Measurements from ENCODE around the gene SCN5A.

DNA sequence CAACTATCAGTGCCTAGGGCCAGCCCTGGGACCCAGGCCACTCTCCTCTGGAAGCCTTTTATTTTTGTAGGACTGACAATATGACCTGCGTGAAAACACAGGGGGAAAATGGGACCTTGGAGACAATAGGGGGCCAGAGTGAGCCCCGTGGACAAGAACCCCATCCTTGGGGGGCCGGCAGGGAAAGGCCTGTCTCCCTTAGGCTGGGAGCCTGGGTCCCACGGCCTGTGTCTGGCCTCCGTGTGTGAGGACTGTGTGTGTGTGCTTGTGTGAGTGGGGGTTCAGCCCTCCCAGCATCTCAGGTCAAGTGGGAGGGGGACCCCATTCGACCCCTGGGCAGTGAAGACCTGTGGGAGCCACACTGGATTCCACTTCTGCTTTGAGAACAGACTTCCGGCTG lies 100.0 kb downstream of the SCN5A start:
- TF ChIP-seq NR2C2 (CRISPR knock-in tag; IDR thresholded peaks at IDR 0.05) (no peak), USF2 (CRISPR knock-in tag; IDR thresholded peaks at IDR 0.05) (no peak), CTCF (IDR thresholded peaks at IDR 0.05) (no peak), TCF7 (CRISPR knock-in tag; IDR thresholded peaks at IDR 0.05; ENCODE audit: low read depth) (no peak), ZNF416 (CRISPR knock-in tag; IDR thresholded peaks at IDR 0.05) (no peak), KAT7 (CRISPR knock-in tag; IDR thresholded peaks at IDR 0.05; ENCODE audit: borderline replicate concordance) (no peak), MYBL2 (CRISPR knock-in tag; IDR thresholded peaks at IDR 0.05) (no peak), E2F1 (CRISPR knock-in tag; IDR thresholded peaks at IDR 0.05) (no peak)
- TF ChIP-seq, protein P1, sequence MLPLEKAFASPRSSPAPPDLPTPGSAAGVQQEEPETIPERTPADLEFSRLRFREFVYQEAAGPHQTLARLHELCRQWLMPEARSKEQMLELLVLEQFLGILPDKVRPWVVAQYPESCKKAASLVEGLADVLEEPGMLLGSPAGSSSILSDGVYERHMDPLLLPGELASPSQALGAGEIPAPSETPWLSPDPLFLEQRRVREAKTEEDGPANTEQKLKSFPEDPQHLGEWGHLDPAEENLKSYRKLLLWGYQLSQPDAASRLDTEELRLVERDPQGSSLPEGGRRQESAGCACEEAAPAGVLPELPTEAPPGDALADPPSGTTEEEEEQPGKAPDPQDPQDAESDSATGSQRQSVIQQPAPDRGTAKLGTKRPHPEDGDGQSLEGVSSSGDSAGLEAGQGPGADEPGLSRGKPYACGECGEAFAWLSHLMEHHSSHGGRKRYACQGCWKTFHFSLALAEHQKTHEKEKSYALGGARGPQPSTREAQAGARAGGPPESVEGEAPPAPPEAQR (CRISPR knock-in tag; IDR thresholded peaks at IDR 0.05), result no peak
- TF ChIP-seq, protein P2, sequence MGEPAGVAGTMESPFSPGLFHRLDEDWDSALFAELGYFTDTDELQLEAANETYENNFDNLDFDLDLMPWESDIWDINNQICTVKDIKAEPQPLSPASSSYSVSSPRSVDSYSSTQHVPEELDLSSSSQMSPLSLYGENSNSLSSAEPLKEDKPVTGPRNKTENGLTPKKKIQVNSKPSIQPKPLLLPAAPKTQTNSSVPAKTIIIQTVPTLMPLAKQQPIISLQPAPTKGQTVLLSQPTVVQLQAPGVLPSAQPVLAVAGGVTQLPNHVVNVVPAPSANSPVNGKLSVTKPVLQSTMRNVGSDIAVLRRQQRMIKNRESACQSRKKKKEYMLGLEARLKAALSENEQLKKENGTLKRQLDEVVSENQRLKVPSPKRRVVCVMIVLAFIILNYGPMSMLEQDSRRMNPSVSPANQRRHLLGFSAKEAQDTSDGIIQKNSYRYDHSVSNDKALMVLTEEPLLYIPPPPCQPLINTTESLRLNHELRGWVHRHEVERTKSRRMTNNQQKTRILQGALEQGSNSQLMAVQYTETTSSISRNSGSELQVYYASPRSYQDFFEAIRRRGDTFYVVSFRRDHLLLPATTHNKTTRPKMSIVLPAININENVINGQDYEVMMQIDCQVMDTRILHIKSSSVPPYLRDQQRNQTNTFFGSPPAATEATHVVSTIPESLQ (CRISPR knock-in tag; IDR thresholded peaks at IDR 0.05), result no peak

Measured in WTC11 (cell line).